HL-60 (cell line): Measurements from ENCODE around the gene SPA17.

Source experiments
- DNase-seq, 2 experiments: peaks; one replicate each; pipeline ENCODE4 v3.0.0-alpha.2; 2010 to 2020; ENCODE audit warnings: low read depth in 1 of 2, low spot score in 1 of 2
- H3K27ac ChIP-seq: fragments of 250-450 bp; sonication (Bioruptor Pico); replicated peaks from 2 replicates; pipeline ENCODE4 v1.5.1; 2020; ENCODE audit warnings: mild to moderate bottlenecking, moderate library complexity
- H3K27me3 ChIP-seq: fragments of 250-450 bp; sonication (Bioruptor Pico); 2 replicates; pipeline ENCODE4 v1.5.1; 2021; ENCODE audit warnings: mild to moderate bottlenecking, moderate library complexity; ENCODE audit not compliant: insufficient read depth, poor library complexity, severe bottlenecking
- H3K4me3 ChIP-seq: replicated peaks from 2 replicates; pipeline ENCODE4 v1.5.1; 2011; ENCODE audit warnings: mild to moderate bottlenecking, control low read depth, low read length; ENCODE audit not compliant: insufficient read depth
- GABPA ChIP-seq: IDR thresholded peaks from 2 replicates; pipeline ENCODE4 v1.6.1; 2012; ENCODE audit warnings: low read depth
- POLR2AphosphoS5 ChIP-seq: IDR thresholded peaks from 2 replicates; pipeline ENCODE4 v1.6.1; 2012; ENCODE audit warnings: low read depth
- SPI1 ChIP-seq: IDR thresholded peaks from 2 replicates; pipeline ENCODE4 v1.6.1; 2012; ENCODE audit warnings: low read depth, mild to moderate bottlenecking, borderline replicate concordance
- long read RNA-seq: library from polyadenylated mRNA; unstranded; transcript quantifications from one replicate; pipeline ENCODE4 v2.0.0, GENCODE V29; 2020
- TF ChIP-seq, protein P1 (sequence below): IDR thresholded peaks from one replicate; pipeline ENCODE4 v1.5.1; 2011; ENCODE audit warnings: low read length, control low read depth, inconsistent platforms; ENCODE audit not compliant: insufficient read depth
- TF ChIP-seq, protein P2 (sequence below): IDR thresholded peaks from 2 replicates; pipeline ENCODE4 v1.6.1; 2012; ENCODE audit warnings: low read depth; ENCODE audit not compliant: insufficient replicate concordance

Gene SPA17
- long read RNA-seq, transcript SPA17-201 (5 exons, 853 nt), result major isoform, 5 of 5 reads
- long read RNA-seq, partial matches to known transcripts, result 0 of 5 reads
- long read RNA-seq, other reads (novel, unspliced or antisense), result 0 of 5 reads

DNA sequence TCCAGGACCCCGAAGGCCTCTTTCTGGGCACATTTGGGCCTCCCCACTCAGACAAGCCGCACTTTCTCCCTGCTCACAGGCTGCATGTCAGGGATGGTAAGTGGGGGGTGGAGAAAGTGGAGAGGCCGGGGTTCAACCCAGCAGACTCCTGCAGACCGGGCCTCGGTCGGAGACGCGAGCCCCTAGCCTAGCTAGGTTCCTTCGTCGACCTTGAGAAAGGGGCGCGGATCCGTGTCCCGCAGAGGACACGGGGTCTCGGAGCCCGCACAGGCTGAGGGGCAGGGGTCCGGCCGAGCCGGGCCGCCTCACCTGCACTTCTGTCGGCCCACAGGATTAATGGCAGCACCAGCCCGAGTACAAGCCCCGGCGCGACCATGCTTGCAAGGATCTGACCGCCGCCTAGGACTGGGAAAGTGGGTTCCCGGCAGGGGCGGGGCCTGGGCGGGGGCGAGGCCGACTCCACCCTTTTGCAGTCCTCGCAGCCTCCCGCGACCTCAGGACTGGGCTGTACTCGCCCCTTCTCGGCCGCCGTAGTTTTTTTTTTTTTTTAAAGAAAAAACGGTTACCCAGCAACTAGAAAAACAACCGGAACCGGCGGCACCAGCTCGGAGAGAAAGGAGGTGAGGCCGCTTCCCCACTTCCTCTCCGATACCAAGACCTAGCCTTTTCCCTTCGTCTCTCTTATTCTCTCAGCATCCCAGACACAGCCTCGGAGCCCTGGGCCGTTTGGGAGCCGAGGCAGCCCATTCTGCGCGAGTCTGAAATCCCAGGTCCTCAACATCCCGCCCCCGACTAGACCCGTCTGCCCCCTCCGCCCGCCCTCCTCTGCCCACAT lies at the start of gene SPA17, which contains the start of gene SIAE:
Gene SPA17 (plus strand): TSS at position 572 of the 835 bp plus-strand sequence. CDS start 1,361 bp downstream, outside the sequence.
Gene SIAE (minus strand): TSS at position 407 of the 835 bp plus-strand sequence. CDS start 31 bp downstream, at position 376.
- Histone ChIP-seq H3K27ac (peak within 1 kb of the TSS; percentile 69), H3K4me3 (peak within 1 kb of the TSS; percentile 76), H3K27me3 (no peaks in the 10 kb centered on the region)
- peak; percentile 85 to 90 for DNase-seq
- TF ChIP-seq SPI1, result peak; percentile 82
- TF ChIP-seq POLR2AphosphoS5, result peak; percentile 59; the same call in 1 of the 2 replicates
- peak; percentile 55 for TF ChIP-seq GABPA
- TF ChIP-seq, protein P1, sequence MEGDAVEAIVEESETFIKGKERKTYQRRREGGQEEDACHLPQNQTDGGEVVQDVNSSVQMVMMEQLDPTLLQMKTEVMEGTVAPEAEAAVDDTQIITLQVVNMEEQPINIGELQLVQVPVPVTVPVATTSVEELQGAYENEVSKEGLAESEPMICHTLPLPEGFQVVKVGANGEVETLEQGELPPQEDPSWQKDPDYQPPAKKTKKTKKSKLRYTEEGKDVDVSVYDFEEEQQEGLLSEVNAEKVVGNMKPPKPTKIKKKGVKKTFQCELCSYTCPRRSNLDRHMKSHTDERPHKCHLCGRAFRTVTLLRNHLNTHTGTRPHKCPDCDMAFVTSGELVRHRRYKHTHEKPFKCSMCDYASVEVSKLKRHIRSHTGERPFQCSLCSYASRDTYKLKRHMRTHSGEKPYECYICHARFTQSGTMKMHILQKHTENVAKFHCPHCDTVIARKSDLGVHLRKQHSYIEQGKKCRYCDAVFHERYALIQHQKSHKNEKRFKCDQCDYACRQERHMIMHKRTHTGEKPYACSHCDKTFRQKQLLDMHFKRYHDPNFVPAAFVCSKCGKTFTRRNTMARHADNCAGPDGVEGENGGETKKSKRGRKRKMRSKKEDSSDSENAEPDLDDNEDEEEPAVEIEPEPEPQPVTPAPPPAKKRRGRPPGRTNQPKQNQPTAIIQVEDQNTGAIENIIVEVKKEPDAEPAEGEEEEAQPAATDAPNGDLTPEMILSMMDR, result no peak

DNA sequence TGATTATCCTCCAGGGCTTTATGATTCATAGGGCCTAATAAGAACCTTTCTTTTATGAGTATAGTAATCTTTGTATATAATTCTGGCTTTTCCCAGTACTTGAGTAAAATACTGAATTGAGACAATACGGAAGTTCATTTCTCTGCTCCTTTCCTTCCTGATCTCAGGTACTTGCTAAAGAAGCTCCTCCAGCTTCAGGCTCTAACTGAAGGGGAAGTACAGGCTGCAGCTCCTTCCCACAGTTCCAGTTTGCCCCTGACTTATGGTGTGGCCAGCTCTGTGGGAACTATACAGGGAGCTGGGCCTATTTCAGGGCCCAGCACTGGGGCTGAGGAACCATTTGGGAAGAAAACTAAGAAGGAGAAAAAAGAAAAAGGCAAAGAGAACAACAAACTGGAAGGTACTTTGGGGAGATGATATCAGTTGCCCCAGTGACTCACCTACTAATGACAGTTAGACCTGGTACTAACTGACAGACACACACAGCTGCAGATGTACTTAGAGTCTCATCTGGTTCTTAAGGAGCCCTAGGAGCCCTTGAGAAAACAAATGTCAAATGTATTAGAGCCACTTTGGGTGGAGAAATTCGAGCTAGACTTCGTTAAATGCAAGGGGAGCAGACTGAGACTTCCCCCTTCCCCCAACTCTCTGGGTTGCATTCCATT lies 48.1 kb upstream of the SPA17 start:
- TF ChIP-seq POLR2AphosphoS5, result no peak
- no peak for TF ChIP-seq SPI1
- TF ChIP-seq, protein P1, result no peak
- no peak overlapping the region for H3K4me3 ChIP-seq
- H3K27me3 ChIP-seq, result no peaks in the 10 kb centered on the region
- peak overlapping the region; percentile 41 for H3K27ac ChIP-seq
- peak; percentile 51 to 61 for DNase-seq

DNA sequence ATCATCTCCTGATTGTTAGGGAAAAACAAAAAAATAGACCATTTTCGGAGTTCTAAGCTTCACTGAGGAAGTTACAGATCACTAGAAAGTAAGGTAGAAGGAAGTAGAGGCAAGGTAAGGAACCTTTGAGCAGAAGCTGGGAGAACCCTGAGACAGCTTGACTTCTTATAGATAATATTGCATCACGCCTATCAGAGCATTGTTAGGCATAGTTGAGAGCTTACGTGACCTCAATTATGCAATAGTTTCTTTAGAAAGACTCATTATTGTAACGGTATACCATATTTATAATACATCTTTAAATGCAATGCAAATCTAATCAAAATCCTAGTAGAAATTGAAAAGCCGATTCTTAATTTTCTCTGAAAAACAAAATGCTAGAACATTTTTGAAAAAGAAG lies 46.2 kb upstream of the SPA17 start:
- Histone ChIP-seq H3K27me3 (no peaks in the 10 kb centered on the region), H3K4me3 (no peak overlapping the region), H3K27ac (no peak overlapping the region)
- TF ChIP-seq, protein P1, result no peak
- no peak for TF ChIP-seq GABPA
- no peak for TF ChIP-seq SPI1
- TF ChIP-seq, protein P2, sequence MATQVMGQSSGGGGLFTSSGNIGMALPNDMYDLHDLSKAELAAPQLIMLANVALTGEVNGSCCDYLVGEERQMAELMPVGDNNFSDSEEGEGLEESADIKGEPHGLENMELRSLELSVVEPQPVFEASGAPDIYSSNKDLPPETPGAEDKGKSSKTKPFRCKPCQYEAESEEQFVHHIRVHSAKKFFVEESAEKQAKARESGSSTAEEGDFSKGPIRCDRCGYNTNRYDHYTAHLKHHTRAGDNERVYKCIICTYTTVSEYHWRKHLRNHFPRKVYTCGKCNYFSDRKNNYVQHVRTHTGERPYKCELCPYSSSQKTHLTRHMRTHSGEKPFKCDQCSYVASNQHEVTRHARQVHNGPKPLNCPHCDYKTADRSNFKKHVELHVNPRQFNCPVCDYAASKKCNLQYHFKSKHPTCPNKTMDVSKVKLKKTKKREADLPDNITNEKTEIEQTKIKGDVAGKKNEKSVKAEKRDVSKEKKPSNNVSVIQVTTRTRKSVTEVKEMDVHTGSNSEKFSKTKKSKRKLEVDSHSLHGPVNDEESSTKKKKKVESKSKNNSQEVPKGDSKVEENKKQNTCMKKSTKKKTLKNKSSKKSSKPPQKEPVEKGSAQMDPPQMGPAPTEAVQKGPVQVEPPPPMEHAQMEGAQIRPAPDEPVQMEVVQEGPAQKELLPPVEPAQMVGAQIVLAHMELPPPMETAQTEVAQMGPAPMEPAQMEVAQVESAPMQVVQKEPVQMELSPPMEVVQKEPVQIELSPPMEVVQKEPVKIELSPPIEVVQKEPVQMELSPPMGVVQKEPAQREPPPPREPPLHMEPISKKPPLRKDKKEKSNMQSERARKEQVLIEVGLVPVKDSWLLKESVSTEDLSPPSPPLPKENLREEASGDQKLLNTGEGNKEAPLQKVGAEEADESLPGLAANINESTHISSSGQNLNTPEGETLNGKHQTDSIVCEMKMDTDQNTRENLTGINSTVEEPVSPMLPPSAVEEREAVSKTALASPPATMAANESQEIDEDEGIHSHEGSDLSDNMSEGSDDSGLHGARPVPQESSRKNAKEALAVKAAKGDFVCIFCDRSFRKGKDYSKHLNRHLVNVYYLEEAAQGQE, result no peak
- no peak for TF ChIP-seq POLR2AphosphoS5
- peak; percentile 39 to 83 for DNase-seq

DNA sequence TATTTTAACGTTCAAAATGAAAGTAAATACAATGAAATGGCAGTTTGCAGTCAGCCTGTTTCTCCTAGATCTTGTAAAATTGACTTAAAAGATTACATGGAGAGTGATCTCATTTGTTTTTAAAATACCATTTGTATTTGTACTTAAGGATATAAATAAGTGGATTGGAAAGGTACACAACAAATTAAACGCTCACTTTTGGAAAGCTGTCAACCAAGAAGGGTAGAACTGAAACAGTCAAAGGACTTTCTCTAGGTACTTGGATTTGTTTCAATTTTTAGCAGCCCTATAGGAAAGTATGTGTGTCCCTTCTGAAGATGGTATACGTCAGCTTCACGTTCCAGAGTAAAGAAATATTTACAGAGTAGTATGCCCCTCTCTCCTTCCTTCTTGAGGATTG lies 43.7 kb upstream of the SPA17 start:
- no peak overlapping the region for H3K4me3 ChIP-seq
- no peak overlapping the region for H3K27ac ChIP-seq
- TF ChIP-seq SPI1 (no peak), POLR2AphosphoS5 (no peak), GABPA (no peak)
- TF ChIP-seq, protein P2, result no peak
- TF ChIP-seq, protein P1, result no peak
- no peak for DNase-seq
- no peaks in the 10 kb centered on the region for H3K27me3 ChIP-seq
